IMR-90 (cell line): ENCODE results near the gene GRID1. TPM values are rescaled to one million over a fixed set of nuclear protein-coding genes. Genes with fewer than 3 reads are reported as not detected.

Experiments used
- ATAC-seq: fragments of 200-7000 bp; cut with Tn5 transposase; 2 replicates; pipeline ENCODE4 v1.9.1; 2020; ENCODE audit warnings: low read depth, mild to moderate bottlenecking, moderate library complexity
- BruUV-seq: library from RNA; stranded (reverse); fragments of 400-500 nt; replicated peaks from 2 replicates; lab custom pipeline; 2021; lab: Mats Ljungman, UMichigan
- CTCF ChIA-PET: fragments of 300-600 bp; formaldehyde crosslinking; extraction: SDS; loops from one replicate; lab custom pipeline; 2021; ENCODE audit warnings: antibody characterized with exemption; lab: Yijun Ruan, JAX
- POLR2A ChIA-PET: fragments of 300-600 bp; sonication (Branson Sonifier 250); formaldehyde crosslinking; loops from one replicate; lab custom pipeline; 2022; ENCODE audit warnings: antibody characterized with exemption; ENCODE audit not compliant: unreplicated experiment; lab: Charles Lee
- DNase-seq: peaks from one replicate; pipeline ENCODE4 v3.0.0; 2013
- H2AFZ ChIP-seq: replicated peaks from 2 replicates; pipeline ENCODE3; 2013; ENCODE audit warnings: low read length, mild to moderate bottlenecking; ENCODE audit not compliant: poor library complexity
- H2AK5ac ChIP-seq: 2 replicates; pipeline ENCODE4 v1.6.1; 2013; ENCODE audit warnings: low read depth, low read length, inconsistent platforms
- H2AK9ac ChIP-seq: replicated peaks from 2 replicates; pipeline ENCODE3; 2013; ENCODE audit warnings: mild to moderate bottlenecking, low read depth, low read length, moderate library complexity; ENCODE audit not compliant: poor library complexity
- H2BK120ac ChIP-seq: 2 replicates; pipeline ENCODE4 v1.6.1; 2013; ENCODE audit warnings: low read depth, low read length, inconsistent platforms
- H2BK15ac ChIP-seq: 3 replicates; pipeline ENCODE4 v1.6.1; 2013; ENCODE audit warnings: low read depth, low read length, inconsistent platforms
- H2BK20ac ChIP-seq: 2 replicates; pipeline ENCODE4 v1.6.1; 2013; ENCODE audit warnings: low read depth, mild to moderate bottlenecking, inconsistent platforms, low read length, moderate library complexity
- H2BK5ac ChIP-seq: 2 replicates; pipeline ENCODE4 v1.6.1; 2013; ENCODE audit warnings: mild to moderate bottlenecking, low read depth, low read length, inconsistent platforms; ENCODE audit not compliant: poor library complexity, severe bottlenecking
- H3K14ac ChIP-seq: replicated peaks from 2 replicates; pipeline ENCODE4 v1.6.1; 2013; ENCODE audit warnings: low read depth, low read length, inconsistent platforms
- H3K18ac ChIP-seq: 2 replicates; pipeline ENCODE4 v1.6.1; 2013; ENCODE audit warnings: low read depth, low read length, control low read depth
- H3K23ac ChIP-seq: 2 replicates; pipeline ENCODE4 v1.6.1; 2013; ENCODE audit warnings: low read depth, low read length, inconsistent platforms
- H3K27ac ChIP-seq: 2 replicates; pipeline ENCODE4 v1.5.1; 2013; ENCODE audit warnings: mild to moderate bottlenecking, control low read depth, low read length; ENCODE audit not compliant: insufficient read depth
- H3K27me3 ChIP-seq: 2 replicates; pipeline ENCODE4 v1.6.1; 2013; ENCODE audit warnings: low read length; ENCODE audit not compliant: control insufficient read depth, insufficient read depth
- H3K36me3 ChIP-seq: 2 replicates; pipeline ENCODE4 v1.6.1; 2013; ENCODE audit warnings: low read length, mixed read lengths; ENCODE audit not compliant: control insufficient read depth, insufficient read depth
- H3K4ac ChIP-seq: 2 replicates; pipeline ENCODE4 v1.6.1; 2013; ENCODE audit warnings: low read depth, low read length, inconsistent platforms
- H3K4me1 ChIP-seq: 2 replicates; pipeline ENCODE4 v1.6.1; 2013; ENCODE audit warnings: low read length, mixed read lengths; ENCODE audit not compliant: control insufficient read depth, insufficient read depth
- H3K4me2 ChIP-seq: 2 replicates; pipeline ENCODE4 v1.6.1; 2013; ENCODE audit warnings: low read depth, mild to moderate bottlenecking, control low read depth, low read length, moderate library complexity
- H3K4me3 ChIP-seq: 2 replicates; pipeline ENCODE4 v1.5.1; 2013; ENCODE audit warnings: low read depth, mild to moderate bottlenecking, control low read depth, low read length, moderate library complexity; ENCODE audit not compliant: insufficient read depth
- H3K56ac ChIP-seq: 2 replicates; pipeline ENCODE4 v1.6.1; 2013; ENCODE audit warnings: low read length, inconsistent platforms; ENCODE audit not compliant: insufficient read depth; ENCODE audit errors: extremely low read depth
- H3K79me1 ChIP-seq, 2 experiments: 2 replicates each; pipeline ENCODE4 v1.6.1; 2013; ENCODE audit warnings: low read length in 2 of 2, inconsistent platforms in 1 of 2, low read depth in 1 of 2
- H3K9ac ChIP-seq: 2 replicates; pipeline ENCODE4 v1.6.1; 2013; ENCODE audit warnings: low read depth, low read length, control low read depth
- H3K9me1 ChIP-seq: 2 replicates; pipeline ENCODE4 v1.6.1; 2013; ENCODE audit warnings: low read length, inconsistent platforms; ENCODE audit not compliant: insufficient read depth
- H3K9me3 ChIP-seq: 2 replicates; pipeline ENCODE4 v1.6.1; 2013; ENCODE audit warnings: low read length; ENCODE audit not compliant: control insufficient read depth, insufficient read depth
- H4K20me1 ChIP-seq: 2 replicates; pipeline ENCODE4 v1.6.1; 2013; ENCODE audit warnings: low read length, inconsistent platforms; ENCODE audit not compliant: insufficient read depth
- H4K5ac ChIP-seq: 2 replicates; pipeline ENCODE4 v1.6.1; 2013; ENCODE audit warnings: mild to moderate bottlenecking, low read depth, low read length, control low read depth
- H4K8ac ChIP-seq, 2 experiments: 2 replicates each; pipeline ENCODE4 v1.6.1; 2013; ENCODE audit warnings: low read depth in 2 of 2, low read length in 2 of 2, control low read depth in 1 of 2, inconsistent platforms in 1 of 2
- H4K91ac ChIP-seq: 2 replicates; pipeline ENCODE4 v1.6.1; 2013; ENCODE audit warnings: low read depth, low read length, inconsistent platforms; ENCODE audit not compliant: insufficient read depth
- BHLHE40 ChIP-seq: fragments of 150-350 bp; IDR thresholded peaks from 2 replicates; pipeline ENCODE4 v1.6.1; 2016; ENCODE audit warnings: mild to moderate bottlenecking, low read depth, low read length
- CEBPB ChIP-seq: IDR thresholded peaks from 2 replicates; pipeline ENCODE4 v1.6.1; 2012; ENCODE audit warnings: low read depth, low read length, improper control_type of control experiment
- CHD1 ChIP-seq: IDR thresholded peaks from 2 replicates; pipeline ENCODE4 v1.6.1; 2012; ENCODE audit warnings: low read depth, low read length, improper control_type of control experiment
- ELK1 ChIP-seq: fragments of 150-350 bp; IDR thresholded peaks from 2 replicates; pipeline ENCODE4 v1.6.1; 2016; ENCODE audit warnings: low read depth, mild to moderate bottlenecking, low read length, moderate library complexity, borderline replicate concordance
- FOS ChIP-seq: fragments of 150-350 bp; IDR thresholded peaks from 2 replicates; pipeline ENCODE4 v1.6.1; 2016; ENCODE audit warnings: low read depth, low read length
- MAFK ChIP-seq: IDR thresholded peaks from 2 replicates; pipeline ENCODE4 v1.6.1; 2012; ENCODE audit warnings: low read depth, low read length, improper control_type of control experiment
- MAZ ChIP-seq: IDR thresholded peaks from 2 replicates; pipeline ENCODE4 v1.6.1; 2012; ENCODE audit warnings: low read depth, mild to moderate bottlenecking, low read length, improper control_type of control experiment, moderate library complexity, borderline replicate concordance
- MXI1 ChIP-seq: IDR thresholded peaks from 2 replicates; pipeline ENCODE4 v1.6.1; 2012; ENCODE audit warnings: low read depth, mild to moderate bottlenecking, low read length, moderate library complexity, borderline replicate concordance
- NFE2L2 ChIP-seq: fragments of 150-350 bp; IDR thresholded peaks from 2 replicates; pipeline ENCODE4 v1.6.1; 2016; ENCODE audit warnings: low read depth, mild to moderate bottlenecking, low read length
- POLR2A ChIP-seq: IDR thresholded peaks from 2 replicates; pipeline ENCODE4 v1.6.1; 2012; ENCODE audit warnings: mild to moderate bottlenecking, low read depth, low read length
- RAD21 ChIP-seq: IDR thresholded peaks from 2 replicates; pipeline ENCODE4 v1.6.1; 2012; ENCODE audit warnings: low read length, improper control_type of control experiment
- RCOR1 ChIP-seq: IDR thresholded peaks from 2 replicates; pipeline ENCODE4 v1.6.1; 2012; ENCODE audit warnings: mild to moderate bottlenecking, low read length, improper control_type of control experiment; ENCODE audit not compliant: insufficient replicate concordance
- RFX5 ChIP-seq: IDR thresholded peaks from 2 replicates; pipeline ENCODE4 v1.8.0; 2012; ENCODE audit warnings: low read depth, mild to moderate bottlenecking, low read length, moderate library complexity
- SMC3 ChIP-seq: fragments of 150-350 bp; IDR thresholded peaks from 2 replicates; pipeline ENCODE4 v1.6.1; 2016; ENCODE audit warnings: low read depth, mild to moderate bottlenecking, antibody characterized with exemption, low read length, moderate library complexity
- USF2 ChIP-seq: fragments of 150-350 bp; IDR thresholded peaks from 2 replicates; pipeline ENCODE4 v1.6.1; 2017; ENCODE audit warnings: mild to moderate bottlenecking, antibody characterized with exemption, low read length, low read depth
- WGBS, 2 experiments: methylation state at CpG; one replicate each; pipeline versions ENCODE4 v1.1.5 to v1.1.7; 2013; ENCODE audit warnings: missing lambda C conversion rate in 2 of 2; ENCODE audit not compliant: insufficient read length in 1 of 2; ENCODE audit errors: extremely low coverage in 2 of 2; 5-methylcytosine and 5-hydroxymethylcytosine counted together
- dilution Hi-C: fragments of 300-500 bp; cut with HindIII; formaldehyde crosslinking; loops from one replicate; pipeline ENCODE4 v1.14.3; 2018; ENCODE audit warnings: low sequenced_read_pairs; ENCODE audit not compliant: unreplicated experiment
- in situ Hi-C: fragments of 300-500 bp; cut with MboI; formaldehyde crosslinking; loops from 3 replicates; pipeline ENCODE4 v1.14.3; 2019; ENCODE audit warnings: low sequenced_read_pairs, inconsistent platforms, mixed read lengths
- intact Hi-C: fragments of 100-400 bp; cut with micrococcal nuclease; formaldehyde crosslinking; loops from 2 replicates; pipeline ENCODE4 v1.10.0; 2022
- polyA plus RNA-seq, 3 experiments: library from polyadenylated mRNA; depleted of rRNA; stranded (reverse); fragments of >200 nt; gene quantifications; 2 replicates each; pipeline ENCODE4 v1.2.3, GENCODE V29; 2012; ENCODE audit warnings: low replicate concordance in 1 of 3
- total RNA-seq: library from RNA; depleted of rRNA; stranded (reverse); fragments of >200 nt; gene quantifications from 2 replicates; pipeline ENCODE4 v1.2.3, GENCODE V29; 2012
- TF ChIP-seq, protein P1 (sequence below): conservative IDR thresholded peaks from 2 replicates; pipeline ENCODE4 v1.5.1; 2012; ENCODE audit warnings: mild to moderate bottlenecking, low read depth, low read length, improper control_type of control experiment

The GRID1 gene
- total and polyA plus RNA-seq, 2 of the 4 experiments (the other 2 are of a cell fraction): not detected

DNA sequence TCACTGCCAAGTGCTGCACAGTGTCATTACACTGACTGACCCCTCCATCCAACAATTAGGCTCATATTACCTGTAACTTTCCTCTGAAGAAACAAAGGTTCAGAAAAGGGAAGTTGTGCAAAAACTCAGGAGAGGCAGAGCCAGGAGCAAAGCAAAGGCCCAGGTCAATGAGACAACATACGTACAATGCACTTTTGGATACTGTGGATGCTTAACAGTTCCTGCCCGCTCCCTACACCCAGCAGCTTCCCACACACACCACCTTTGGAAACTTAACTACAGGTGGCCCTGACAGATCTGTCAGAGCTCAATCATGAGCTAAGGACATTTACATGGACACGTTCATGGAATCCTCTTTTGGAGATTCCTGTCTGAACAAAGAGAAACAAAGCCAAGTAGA is 515.9 kb downstream of the GRID1 start:
- WGBS, 2 experiments: no CpG with 5 or more reads among the region's 3 CpGs
- H4K8ac ChIP-seq: no peak overlapping the region
- no peak overlapping the region for H2AK5ac ChIP-seq
- H3K18ac ChIP-seq: no peak overlapping the region
- H3K4me1 ChIP-seq: no peaks in the 10 kb centered on the region
- no peaks in the 10 kb centered on the region for H3K9me1 ChIP-seq
- no peak overlapping the region for H2BK15ac ChIP-seq
- H2BK5ac ChIP-seq: no peak overlapping the region
- ChIA-PET POLR2A (no interaction called here), CTCF (no interaction called here)
- H2BK20ac ChIP-seq: no peak overlapping the region
- no peaks in the 10 kb centered on the region for H4K20me1 ChIP-seq
- H3K14ac ChIP-seq: no peak overlapping the region
- in situ Hi-C loops (no loop called here), intact Hi-C loops (no loop called here), dilution Hi-C loops (no loop called here)
- no peak overlapping the region for H3K23ac ChIP-seq
- no peak overlapping the region for H3K56ac ChIP-seq
- H2AK9ac ChIP-seq: no peak overlapping the region
- no peaks in the 10 kb centered on the region for H3K27me3 ChIP-seq
- TF ChIP-seq MAFK (no peak), USF2 (no peak), MAZ (no peak), FOS (no peak), BHLHE40 (no peak), RAD21 (no peak), CHD1 (no peak), ELK1 (no peak), RFX5 (no peak), CEBPB (no peak), MXI1 (no peak), RCOR1 (no peak), POLR2A (no peak), NFE2L2 (no peak), SMC3 (no peak)
- TF ChIP-seq, protein P1, sequence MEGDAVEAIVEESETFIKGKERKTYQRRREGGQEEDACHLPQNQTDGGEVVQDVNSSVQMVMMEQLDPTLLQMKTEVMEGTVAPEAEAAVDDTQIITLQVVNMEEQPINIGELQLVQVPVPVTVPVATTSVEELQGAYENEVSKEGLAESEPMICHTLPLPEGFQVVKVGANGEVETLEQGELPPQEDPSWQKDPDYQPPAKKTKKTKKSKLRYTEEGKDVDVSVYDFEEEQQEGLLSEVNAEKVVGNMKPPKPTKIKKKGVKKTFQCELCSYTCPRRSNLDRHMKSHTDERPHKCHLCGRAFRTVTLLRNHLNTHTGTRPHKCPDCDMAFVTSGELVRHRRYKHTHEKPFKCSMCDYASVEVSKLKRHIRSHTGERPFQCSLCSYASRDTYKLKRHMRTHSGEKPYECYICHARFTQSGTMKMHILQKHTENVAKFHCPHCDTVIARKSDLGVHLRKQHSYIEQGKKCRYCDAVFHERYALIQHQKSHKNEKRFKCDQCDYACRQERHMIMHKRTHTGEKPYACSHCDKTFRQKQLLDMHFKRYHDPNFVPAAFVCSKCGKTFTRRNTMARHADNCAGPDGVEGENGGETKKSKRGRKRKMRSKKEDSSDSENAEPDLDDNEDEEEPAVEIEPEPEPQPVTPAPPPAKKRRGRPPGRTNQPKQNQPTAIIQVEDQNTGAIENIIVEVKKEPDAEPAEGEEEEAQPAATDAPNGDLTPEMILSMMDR: no peak
- no peak overlapping the region for H3K4ac ChIP-seq
- H3K79me1 ChIP-seq: no peaks in the 10 kb centered on the region
- no peak overlapping the region for H4K5ac ChIP-seq
- H2BK120ac ChIP-seq: no peak overlapping the region
- H4K91ac ChIP-seq: no peak overlapping the region
- DNase-seq: no peak
- no peaks in the 10 kb centered on the region for H3K36me3 ChIP-seq
- ATAC-seq: no peak
- no peak overlapping the region for H3K27ac ChIP-seq
- no peak overlapping the region for H2AFZ ChIP-seq
- H3K4me2 ChIP-seq: no peak overlapping the region
- no peak overlapping the region for H3K9ac ChIP-seq
- no peak overlapping the region for H3K4me3 ChIP-seq
- BruUV-seq: no TSS peak
- H3K9me3 ChIP-seq: peaks cover 33% of the 10 kb centered on the region
